NT2/D1 (cell line): ENCODE measurements around the gene SMIM33.

Source experiments
- SUZ12 ChIP-seq: IDR thresholded peaks from 2 replicates; pipeline ENCODE4 v1.6.1; 2011; ENCODE audit not compliant: insufficient read length, insufficient read depth; ENCODE audit errors: extremely low read depth
- YY1 ChIP-seq: IDR thresholded peaks from 2 replicates; pipeline ENCODE4 v1.6.1; 2011; ENCODE audit not compliant: insufficient read length, insufficient read depth
- ZNF274 ChIP-seq: IDR thresholded peaks from 2 replicates; pipeline ENCODE4 v1.6.1; 2011; ENCODE audit warnings: mild to moderate bottlenecking, low read depth, low read length

DNA sequence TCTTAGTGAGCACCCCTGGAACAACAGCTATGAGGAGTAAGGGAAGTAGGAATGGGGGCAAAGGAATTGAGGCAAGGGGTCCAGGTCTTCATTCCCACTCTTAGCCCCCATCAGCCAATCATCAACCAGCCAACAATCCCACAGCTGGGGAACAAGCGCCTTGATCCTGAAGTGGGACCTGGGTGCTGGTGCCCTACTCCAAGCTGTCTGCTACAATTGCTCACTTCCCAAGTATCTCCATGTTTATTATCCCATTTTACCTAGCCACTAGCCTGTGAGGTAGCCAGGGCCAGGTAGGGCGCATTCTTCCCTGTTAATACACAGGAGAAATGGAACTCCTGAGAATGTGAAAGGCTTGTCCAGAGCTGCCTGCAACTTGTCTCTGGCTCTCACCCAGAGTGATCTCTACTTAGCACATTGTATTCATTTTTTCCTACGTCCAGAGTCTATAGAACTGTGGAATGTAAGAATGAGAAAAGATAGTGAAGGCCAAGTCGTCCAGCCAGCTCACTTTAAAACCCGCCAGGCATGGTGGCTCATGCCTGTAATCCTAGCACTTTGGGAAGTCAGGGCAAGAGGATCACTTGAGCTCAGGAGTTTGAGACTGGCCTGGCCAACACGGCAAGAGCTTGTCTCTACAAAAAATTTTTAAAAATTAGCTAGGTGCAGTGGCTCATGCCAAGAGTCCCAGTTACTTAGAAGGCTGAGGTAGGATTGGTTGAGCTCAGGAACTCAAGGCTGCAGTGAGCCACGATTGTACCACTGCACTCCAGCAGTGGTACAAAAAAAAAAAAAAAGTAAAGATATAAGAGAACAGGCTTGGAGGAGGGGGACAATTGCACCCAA lies 25.3 kb upstream of the SMIM33 start:
- TF ChIP-seq YY1 = no peak
- TF ChIP-seq ZNF274 = no peak
- no peak for TF ChIP-seq SUZ12
